Mesothelial cell of epicardium (in vitro differentiated cells): ENCODE measurements around the gene KLHDC8B. TPM values are rescaled to one million over a fixed set of nuclear protein-coding genes. Genes with fewer than 3 reads are reported as not detected.

Source experiments
- DNase-seq, 2 experiments: peaks; one replicate each; pipeline ENCODE4 v3.0.0; 2021; ENCODE audit warnings: low spot score in 2 of 2; ENCODE audit not compliant: unreplicated experiment in 2 of 2
- H3K27ac Mint-ChIP-seq: 2 replicates; pipeline ENCODE4 v1.8.0; 2021; ENCODE audit warnings: mixed read lengths
- H3K27me3 Mint-ChIP-seq: 2 replicates; pipeline ENCODE4 v1.8.0; 2021; ENCODE audit warnings: low read depth, mixed read lengths
- H3K36me3 Mint-ChIP-seq: 2 replicates; pipeline ENCODE4 v1.8.0; 2021; ENCODE audit warnings: mixed read lengths
- H3K4me1 Mint-ChIP-seq: 2 replicates; pipeline ENCODE4 v1.8.0; 2021; ENCODE audit warnings: mixed read lengths
- H3K4me3 Mint-ChIP-seq: 2 replicates; pipeline ENCODE4 v1.8.0; 2021; ENCODE audit warnings: mild to moderate bottlenecking, moderate library complexity, mixed read lengths
- H3K9me3 Mint-ChIP-seq: 2 replicates; pipeline ENCODE4 v1.8.0; 2021; ENCODE audit warnings: mixed read lengths
- total RNA-seq: library from RNA; stranded (reverse); gene quantifications from 3 replicates; pipeline ENCODE4 v1.2.1, GENCODE V29; 2021
- TF ChIP-seq, protein P1 (sequence below): fragments of 200-600 bp; sonication (generic); IDR thresholded peaks from one replicate; pipeline ENCODE4 v1.5.0; 2021; ENCODE audit warnings: antibody characterized with exemption; ENCODE audit not compliant: unreplicated experiment

Gene KLHDC8B
- total RNA-seq, result 51.2 to 58.8 TPM (median 55.5 TPM) in 3 replicates

- Mint-ChIP-seq H3K4me3 (peak within 1 kb of the TSS; percentile 83), H3K4me1 (peaks cover 31% of the 10 kb centered on the region), H3K9me3 (no peaks in the 10 kb centered on the region), H3K36me3 (no peaks in the 10 kb centered on the region), H3K27ac (peak within 1 kb of the TSS; percentile 95), H3K27me3 (peaks cover 6% of the 10 kb centered on the region)
- peak; percentile 76 to 93 for DNase-seq
- TF ChIP-seq, protein P1, sequence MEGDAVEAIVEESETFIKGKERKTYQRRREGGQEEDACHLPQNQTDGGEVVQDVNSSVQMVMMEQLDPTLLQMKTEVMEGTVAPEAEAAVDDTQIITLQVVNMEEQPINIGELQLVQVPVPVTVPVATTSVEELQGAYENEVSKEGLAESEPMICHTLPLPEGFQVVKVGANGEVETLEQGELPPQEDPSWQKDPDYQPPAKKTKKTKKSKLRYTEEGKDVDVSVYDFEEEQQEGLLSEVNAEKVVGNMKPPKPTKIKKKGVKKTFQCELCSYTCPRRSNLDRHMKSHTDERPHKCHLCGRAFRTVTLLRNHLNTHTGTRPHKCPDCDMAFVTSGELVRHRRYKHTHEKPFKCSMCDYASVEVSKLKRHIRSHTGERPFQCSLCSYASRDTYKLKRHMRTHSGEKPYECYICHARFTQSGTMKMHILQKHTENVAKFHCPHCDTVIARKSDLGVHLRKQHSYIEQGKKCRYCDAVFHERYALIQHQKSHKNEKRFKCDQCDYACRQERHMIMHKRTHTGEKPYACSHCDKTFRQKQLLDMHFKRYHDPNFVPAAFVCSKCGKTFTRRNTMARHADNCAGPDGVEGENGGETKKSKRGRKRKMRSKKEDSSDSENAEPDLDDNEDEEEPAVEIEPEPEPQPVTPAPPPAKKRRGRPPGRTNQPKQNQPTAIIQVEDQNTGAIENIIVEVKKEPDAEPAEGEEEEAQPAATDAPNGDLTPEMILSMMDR, result peak; percentile 92
These were observed at the start of gene KLHDC8B for GRCh38 chr3:49171119-49171774. KLHDC8B (plus strand) TSS chr3:49171598; CDS start chr3:49172770, 1,172 bp downstream.

DNA sequence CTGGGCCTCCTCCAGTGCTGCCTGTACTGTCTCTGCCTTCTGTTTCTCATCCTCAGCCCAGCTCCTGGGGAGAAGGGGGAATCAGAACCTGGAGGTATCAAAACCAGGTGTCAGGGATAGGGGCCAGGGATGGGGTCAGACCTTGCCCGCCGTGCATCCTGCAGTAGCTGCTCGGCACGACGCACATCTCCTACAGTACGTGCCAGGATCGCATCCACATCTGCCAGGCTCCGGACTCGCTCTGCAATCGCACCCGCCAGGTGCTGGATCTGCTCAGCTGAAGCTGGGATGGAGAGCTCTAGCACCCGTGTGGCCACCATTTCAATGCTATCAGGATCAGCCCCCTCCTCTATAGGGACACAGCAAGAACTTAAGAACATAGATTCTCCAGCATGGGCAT is 49.4 kb upstream of the KLHDC8B start:
- Mint-ChIP-seq H3K27me3 (no peaks in the 10 kb centered on the region), H3K4me3 (peak overlapping the region; percentile 39), H3K36me3 (peaks cover 14% of the 10 kb centered on the region), H3K27ac (peak overlapping the region; percentile 89), H3K9me3 (no peaks in the 10 kb centered on the region), H3K4me1 (peaks cover 11% of the 10 kb centered on the region)
- DNase-seq, result no peak
- TF ChIP-seq, protein P1, result no peak

GRCh38 chr3:49122451-49122850 is 48.9 kb upstream of the KLHDC8B start:
- Mint-ChIP-seq H3K4me3 (peak overlapping the region; percentile 39), H3K36me3 (peaks cover 14% of the 10 kb centered on the region), H3K9me3 (no peaks in the 10 kb centered on the region), H3K27ac (peak overlapping the region; percentile 89), H3K27me3 (no peaks in the 10 kb centered on the region), H3K4me1 (peaks cover 11% of the 10 kb centered on the region)
- TF ChIP-seq, protein P1, result no peak
- no peak for DNase-seq

- no peak for DNase-seq
- TF ChIP-seq, protein P1, result no peak
- Mint-ChIP-seq H3K27ac (no peak overlapping the region), H3K27me3 (no peaks in the 10 kb centered on the region), H3K36me3 (peaks cover 15% of the 10 kb centered on the region), H3K4me1 (peaks cover 11% of the 10 kb centered on the region), H3K9me3 (no peaks in the 10 kb centered on the region), H3K4me3 (no peak overlapping the region)
These were observed 48.4 kb upstream of the KLHDC8B start for GRCh38 chr3:49122886-49123545.

DNA sequence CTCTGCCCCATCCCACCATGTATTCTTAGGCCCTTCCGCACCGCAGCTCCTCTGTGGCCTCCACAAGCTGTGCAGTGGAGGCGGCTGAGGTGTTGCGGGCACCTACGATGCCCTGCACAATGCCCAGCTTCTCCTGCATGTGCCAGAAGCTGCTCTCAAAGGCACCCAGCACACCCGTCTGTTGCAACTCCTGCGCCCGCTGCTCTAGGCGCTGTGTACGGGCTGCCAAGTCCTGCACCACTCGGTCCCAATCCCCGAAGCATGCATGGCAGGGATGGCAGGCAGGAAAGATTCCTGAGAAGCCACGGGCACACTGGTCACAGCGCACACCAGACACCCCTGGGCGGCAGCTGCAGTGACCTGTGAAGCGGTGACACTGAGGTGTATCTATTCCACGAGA is 47.7 kb upstream of the KLHDC8B start:
- Mint-ChIP-seq H3K4me1 (peaks cover 11% of the 10 kb centered on the region), H3K9me3 (no peaks in the 10 kb centered on the region), H3K27me3 (no peaks in the 10 kb centered on the region), H3K36me3 (peaks cover 19% of the 10 kb centered on the region), H3K4me3 (no peak overlapping the region), H3K27ac (no peak overlapping the region)
- TF ChIP-seq, protein P1, result no peak
- no peak for DNase-seq
